Uterus (tissue), 2 donors: Measurements from ENCODE around the gene LDLRAD4.

ENCODE experiments used
- POLR2A ChIP-seq, 2 donors: fragments of 450-650 bp; IDR thresholded peaks; one replicate each; pipeline ENCODE4 v1.6.1; 2016; ENCODE audit warnings: antibody characterized with exemption in 2 of 2, mild to moderate bottlenecking in 1 of 2, moderate library complexity in 1 of 2
- TF ChIP-seq, protein P1 (sequence below), 4 experiments: fragments of 200-600 bp in 2 of 4; fragments of 450-650 bp in 2 of 4; sonication (generic) in 2 of 4; IDR thresholded peaks; one replicate each; pipeline ENCODE4 v1.5.1; 2016 to 2019; ENCODE audit warnings: antibody characterized with exemption in 4 of 4, mild to moderate bottlenecking in 2 of 4, moderate library complexity in 1 of 4

DNA sequence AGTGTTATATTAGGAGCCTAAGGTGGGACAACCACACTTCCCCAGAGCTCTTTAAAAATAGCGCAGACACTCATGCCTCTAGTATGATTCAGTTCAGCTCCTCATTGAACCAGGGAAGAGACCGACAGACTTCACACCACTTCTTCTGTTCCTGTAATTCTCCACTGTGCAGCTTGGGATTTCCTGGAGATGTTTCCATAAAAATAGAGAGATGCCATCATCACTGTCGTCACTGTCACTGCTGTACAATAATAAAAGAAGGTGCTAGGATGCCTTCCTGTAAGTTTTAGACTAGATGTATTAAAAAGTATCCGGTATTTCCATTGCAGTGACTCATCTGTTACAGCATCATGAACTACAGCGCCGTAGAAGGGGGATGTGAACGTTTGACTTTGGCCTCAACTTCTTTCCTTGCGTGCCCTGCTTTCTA, 396.9 kb downstream of the LDLRAD4 start:
- TF ChIP-seq, protein P1, sequence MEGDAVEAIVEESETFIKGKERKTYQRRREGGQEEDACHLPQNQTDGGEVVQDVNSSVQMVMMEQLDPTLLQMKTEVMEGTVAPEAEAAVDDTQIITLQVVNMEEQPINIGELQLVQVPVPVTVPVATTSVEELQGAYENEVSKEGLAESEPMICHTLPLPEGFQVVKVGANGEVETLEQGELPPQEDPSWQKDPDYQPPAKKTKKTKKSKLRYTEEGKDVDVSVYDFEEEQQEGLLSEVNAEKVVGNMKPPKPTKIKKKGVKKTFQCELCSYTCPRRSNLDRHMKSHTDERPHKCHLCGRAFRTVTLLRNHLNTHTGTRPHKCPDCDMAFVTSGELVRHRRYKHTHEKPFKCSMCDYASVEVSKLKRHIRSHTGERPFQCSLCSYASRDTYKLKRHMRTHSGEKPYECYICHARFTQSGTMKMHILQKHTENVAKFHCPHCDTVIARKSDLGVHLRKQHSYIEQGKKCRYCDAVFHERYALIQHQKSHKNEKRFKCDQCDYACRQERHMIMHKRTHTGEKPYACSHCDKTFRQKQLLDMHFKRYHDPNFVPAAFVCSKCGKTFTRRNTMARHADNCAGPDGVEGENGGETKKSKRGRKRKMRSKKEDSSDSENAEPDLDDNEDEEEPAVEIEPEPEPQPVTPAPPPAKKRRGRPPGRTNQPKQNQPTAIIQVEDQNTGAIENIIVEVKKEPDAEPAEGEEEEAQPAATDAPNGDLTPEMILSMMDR (IDR thresholded peaks at IDR 0.05), result no peak
- TF ChIP-seq POLR2A (IDR thresholded peaks at IDR 0.05), result no peak
